NCI-H128 (cell line): ENCODE results near the gene SYTL2.

Experiments
- DNase-seq: peaks from one replicate; lab custom pipeline; 2025; ENCODE audit not compliant: unreplicated experiment; lab: John Stamatoyannopoulos, UW

The SYTL2 gene

DNA sequence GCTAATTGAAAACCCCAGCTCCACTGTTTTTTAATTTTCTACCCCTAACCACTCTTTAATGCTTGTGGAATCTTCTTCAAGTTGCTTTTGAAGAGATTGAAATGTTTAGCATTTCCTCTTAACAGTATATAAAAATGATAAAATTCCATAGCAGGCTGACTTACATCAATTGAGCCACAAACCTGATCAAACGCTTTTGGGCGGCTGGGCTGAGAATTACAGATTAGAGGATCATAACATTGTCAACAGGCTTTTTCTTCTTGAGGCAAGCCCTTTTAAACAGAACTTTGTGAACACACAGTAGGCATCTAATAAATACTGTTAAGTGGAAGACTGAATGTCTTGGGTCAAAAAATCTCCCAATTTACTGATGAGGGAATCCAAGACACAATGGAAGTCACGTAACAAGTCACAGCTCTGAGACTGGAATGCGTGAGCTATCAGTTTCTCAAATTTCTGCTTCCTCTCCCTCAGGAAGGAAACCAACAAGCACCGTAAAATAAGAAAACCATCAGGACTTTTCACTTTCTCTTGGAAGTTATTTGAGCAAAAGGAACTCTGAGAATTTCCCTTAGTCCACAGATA lies 75.0 kb downstream of the SYTL2 start:
- DNase-seq, result no peak

DNA sequence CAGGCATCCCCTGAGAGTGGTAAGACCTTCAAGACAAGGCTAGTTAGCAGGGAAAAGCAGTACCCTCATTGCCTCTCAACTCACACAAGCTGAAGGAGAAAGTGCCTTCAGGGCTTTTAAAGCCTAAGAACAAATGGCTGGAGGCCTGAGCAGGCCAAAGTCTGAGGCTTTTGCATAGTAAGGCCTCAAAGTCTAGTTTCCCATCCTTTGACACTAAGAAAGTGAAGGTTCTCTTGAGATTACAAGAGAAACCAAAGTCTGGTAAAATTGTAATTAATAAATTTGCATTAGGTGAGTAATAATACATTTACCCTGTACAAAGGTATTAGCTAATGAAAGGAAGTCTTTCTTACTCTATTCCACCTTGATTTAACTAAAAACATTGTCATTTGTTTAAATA lies 78.0 kb downstream of the SYTL2 start:
- no peak for DNase-seq

DNA sequence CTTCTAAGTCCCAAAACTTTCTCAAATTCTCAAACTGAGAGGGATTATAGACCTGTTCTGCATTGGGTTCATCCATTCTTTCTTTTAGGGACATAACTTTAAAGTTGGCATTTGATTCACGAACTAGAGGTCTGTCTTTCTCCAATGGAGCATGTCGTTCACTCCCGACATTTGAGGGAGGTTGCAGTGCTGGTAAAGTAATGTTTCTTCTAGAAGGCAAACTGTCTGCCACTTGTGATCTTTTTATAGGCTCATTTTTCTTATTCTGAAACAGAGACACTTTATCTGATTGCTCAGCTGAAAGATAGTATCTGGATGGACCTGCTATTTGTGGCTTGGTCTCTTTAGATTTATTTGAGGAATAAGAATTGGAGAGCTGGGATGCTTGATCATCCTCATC lies 84.6 kb downstream of the SYTL2 start:
- DNase-seq, result no peak

DNA sequence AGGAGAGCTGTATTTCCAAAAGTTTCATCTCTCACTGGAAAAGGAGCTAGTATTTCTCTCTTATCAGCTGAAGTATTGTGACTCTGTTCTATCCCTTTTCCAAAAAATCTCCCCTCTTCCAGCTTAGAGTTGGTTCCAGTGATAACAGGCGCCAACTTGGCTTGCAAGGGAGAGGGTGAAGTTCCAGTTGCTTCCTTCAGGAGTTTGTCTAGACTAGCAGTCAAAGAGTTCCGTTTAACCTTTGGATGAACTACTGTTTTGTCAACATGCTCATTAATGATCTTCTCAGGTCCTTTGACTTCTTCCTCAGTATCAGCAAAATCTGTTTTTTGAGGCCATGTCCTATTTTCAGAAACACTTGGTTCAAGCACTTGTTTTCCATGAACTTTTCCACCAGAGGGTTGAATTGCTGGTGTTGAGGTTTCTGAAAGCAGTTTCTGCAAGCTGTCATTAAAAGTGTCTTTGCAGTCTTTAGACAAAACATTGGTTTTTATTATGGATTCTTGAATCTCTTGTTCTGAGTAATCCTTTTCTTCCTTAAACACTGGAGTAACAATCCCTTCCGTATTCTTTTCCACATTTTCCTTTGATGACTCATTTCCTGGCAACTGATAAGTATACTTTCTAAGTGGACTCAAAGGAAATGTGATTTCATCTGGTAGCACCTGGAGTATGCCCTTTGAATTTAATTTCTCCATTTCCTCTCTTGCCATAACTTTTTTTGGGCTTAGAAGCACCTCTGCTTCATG lies 85.3 kb downstream of the SYTL2 start:
- DNase-seq, result no peak

DNA sequence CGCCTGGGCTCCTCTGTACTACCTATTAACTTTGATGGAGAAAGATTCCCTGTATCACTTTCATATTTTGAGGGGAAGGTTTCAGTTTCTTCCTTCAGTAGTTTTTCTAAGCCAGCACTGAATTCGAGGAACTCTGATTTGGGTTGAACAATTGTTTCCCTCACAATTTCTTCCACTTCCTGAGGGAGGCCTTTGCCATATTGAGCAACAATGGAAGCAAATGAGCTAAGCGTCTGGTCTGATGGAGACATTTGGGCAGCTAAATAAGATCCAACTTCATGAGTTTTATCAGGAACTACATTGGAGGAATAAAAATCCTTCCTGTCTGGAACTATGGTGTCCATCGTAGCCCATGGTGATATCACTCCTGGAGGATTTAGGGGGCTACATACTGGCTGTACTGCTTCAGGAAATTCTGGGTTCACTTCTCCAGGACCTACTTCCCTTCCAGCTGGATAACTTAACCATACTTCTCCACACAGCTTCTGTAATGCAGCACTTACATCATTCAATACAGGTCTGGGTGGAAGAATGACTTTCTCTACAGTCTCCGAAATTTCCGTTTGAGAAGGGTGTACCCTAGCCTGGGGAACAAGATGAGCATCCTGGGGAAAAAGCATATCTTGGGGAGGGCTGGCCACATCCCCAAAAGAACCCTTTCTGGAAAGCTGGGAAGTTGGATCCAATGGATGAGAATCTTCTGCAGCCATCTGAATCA lies 86.0 kb downstream of the SYTL2 start:
- DNase-seq, result no peak

DNA sequence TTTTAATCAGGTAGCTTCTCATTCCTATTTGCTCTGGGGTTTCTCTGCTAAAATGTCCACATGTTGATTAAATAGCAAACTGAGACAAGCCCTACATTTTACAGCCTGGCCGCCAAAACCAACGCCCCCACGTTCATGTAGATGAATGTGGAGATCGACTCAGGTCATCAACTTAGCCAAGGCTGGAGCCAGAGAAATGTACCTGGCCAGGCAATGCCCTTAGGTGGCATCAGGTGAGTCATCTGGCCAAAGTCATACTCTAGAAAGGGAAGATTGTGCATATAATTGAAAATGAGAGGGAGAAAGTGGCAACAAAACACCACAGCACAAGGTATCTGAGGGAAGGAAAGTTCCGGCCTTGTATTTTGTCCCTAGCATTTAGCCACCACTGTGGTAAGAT lies 87.9 kb downstream of the SYTL2 start:
- DNase-seq, result no peak

DNA sequence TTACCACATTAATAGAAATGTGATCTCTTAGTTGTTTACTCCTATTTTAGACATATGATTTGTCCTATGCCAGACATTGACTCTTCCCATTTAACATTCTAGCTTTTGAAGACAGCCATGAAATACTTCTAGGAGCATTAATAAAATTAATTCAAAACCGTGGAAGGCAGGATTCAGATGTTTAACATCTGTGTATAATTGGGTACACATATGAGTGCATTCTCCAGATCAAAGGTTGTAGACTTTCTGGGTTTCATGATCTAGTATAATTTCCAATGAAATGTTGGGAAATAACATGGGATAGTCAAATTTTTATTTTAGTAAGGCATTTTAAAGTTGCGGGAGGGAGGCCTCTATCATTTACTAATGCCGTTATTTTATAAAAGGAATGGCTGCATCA lies 89.8 kb downstream of the SYTL2 start:
- DNase-seq, result no peak

DNA sequence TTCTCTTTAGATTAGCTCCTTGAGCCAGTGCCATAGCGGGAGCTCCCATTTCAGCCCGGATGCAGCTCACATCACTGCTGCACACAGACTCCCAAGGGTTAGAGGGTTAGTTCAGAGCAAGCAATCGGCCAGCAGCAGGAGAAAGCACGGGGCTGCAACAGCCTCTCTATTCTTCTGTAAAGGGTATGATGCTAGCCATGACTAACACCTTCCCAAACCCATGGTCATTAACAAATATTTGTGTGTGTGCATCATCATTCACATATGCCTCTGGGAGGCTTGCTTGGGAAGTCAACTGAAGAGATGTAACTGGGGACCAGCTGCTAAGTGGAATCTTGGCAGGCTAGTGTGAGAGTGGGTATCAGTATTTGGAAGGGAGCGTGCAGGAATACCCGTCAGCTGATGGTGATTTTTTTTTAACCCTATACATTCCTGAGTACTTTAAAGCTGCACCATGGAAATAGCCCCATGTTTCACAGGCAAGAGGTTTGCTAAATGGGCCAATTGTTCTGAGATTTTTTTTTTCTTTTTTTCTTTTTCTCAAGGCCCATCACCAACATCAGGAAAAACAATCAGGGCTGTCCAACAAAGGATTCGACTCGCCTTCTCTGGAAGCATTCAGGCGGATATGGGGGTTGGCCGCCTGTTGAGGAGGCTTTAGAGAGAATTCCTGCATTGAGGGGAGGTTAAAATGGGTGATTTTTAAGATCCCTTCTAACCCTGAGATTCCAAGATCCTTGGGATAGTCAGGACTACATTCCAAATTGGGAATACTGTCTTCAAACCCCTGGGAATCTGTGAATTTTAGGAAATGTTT lies 91.7 kb downstream of the SYTL2 start:
- DNase-seq, result no peak

DNA sequence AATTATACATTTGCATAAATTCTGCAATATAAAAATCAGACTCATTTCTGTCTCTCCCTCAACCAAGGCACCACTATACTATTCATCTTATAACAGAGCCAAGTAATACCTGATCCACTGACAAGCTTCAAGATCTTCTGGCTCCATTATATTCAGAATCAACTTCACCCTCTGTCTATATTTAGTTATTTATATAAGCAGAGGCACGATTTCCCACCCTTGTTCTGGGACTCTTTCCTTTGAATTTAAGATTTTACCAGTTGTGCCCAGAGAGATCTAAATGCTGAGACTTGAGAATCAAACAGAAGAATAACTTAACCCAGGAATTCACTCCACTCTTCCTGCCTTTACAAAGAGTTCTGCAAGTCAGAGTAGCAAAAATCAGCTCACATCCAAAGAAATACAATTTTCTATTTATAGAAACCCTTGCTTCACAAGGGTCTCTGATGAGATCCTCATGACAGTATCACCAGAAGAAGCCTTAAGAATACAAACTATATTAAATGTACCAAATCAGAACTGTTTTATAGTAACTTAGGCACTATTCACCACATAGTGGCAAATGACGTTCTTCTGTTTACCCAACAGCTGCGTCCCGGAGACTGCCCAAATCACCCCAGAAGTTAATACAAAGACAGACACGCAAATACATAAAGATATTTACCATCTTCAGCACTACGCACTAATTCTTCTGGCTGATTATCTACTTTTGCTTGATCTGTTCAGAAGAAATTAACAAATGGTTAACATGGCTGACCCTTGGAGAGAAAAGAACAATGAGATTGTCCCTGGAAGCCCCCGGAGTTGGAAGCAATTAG lies 92.6 kb downstream of the SYTL2 start:
- no peak for DNase-seq

DNA sequence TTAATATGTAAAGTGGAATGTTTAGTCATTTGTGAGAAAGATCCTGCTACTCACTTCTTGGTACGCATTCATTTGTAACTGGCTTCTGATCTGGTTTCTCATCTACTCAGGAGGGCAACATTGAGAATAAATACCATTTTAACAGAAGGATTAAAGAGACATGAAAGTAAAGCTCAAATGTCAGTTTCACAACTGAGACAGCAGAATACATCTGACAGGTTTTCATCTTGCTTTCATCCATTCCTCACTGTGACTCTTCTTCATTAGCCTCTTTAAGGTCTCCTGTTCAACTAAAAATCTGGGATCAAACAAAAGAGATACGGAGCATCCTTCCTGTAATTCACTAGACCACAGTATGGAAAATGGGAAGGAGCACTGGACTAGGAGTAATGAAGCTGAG lies 93.5 kb downstream of the SYTL2 start:
- DNase-seq, result no peak

DNA sequence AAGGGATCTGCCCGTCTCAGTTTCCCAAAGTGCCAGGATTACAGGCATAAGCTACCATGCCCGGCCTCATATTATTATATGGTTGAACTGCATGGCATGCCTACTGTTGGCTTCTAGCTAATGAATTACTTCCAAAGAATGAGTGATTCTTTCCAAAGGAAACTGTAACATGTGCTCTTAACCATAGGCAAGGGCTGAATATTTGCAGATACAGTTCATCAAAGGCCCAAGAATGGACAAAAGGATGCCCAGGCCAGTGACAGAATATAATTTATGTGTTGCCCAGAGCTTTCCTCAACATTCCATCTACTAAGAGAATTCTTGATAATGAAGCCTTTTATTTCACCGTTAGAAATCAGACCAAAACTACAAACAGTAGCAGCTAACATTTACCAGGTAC lies 98.0 kb downstream of the SYTL2 start:
- no peak for DNase-seq

DNA sequence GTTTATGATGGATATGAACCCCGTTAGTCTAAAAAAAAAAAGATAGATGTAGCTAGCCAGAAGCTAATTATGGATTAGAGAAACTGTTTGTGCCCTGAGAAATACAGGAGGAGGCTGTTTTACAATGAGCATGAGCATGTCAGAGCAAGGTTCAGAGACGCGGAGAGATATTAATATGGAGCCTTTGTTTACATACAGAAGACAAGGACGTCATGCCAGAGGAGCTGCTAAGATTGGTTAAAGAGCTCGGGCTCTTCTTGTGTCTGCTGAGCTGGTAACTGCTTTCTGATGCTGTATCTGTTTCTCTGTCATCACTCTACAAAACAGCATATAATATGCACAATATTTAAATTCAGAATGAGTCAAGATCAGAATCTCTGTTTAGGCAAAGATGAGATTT lies 100.0 kb downstream of the SYTL2 start:
- DNase-seq, result no peak

DNA sequence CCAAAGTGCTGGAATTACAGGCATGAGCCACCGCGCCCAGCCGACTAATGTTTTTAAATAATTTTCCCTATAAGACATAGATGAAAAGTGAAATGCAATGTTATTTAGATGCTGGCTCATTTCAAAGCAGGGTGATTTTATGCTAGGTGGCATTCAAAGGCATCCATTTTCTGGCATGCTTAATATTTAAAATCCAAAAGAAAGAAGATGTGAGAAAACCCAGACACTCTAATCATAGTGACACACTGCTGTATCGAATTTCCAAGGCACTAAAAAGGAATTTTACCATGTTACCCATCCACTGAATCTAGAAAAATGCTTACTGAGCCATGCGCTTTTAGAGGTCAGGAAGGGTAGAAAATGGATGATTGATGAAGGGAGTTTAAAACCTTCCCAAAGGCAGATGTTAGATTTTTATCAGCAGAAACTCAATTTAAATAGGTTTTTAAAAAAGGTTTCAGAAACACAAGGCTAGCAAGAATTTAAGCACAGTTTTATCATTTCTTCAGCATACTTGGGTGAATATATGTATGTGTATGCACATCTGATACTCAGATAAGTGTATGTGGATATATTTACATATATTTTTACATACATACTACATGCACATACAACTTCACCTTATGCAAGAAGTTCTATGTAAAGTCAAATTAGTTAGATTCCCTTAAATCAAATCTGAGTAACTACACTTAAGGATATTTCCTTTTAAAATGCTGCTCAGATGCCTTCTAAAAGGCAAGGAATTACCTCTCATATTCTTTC lies 100.8 kb downstream of the SYTL2 start:
- DNase-seq, result no peak

DNA sequence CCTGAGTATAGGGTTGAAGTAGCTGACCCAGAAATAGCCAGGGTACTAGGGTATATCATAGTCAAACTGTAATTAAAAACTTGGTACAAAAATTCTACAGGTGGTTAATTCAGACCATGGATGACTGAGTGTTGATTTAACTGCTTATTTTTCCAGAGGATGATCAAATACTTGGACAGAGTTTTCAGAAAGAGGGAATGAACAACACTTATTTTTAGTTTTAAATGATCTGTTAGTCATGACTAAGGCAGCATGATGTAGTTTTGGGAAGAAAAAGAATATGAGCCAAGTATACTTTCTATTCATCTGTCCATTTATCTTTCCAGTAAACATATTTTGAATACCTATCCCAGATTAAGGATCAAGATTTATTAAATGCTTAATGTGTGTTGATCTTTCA lies 105.1 kb downstream of the SYTL2 start:
- no peak for DNase-seq

DNA sequence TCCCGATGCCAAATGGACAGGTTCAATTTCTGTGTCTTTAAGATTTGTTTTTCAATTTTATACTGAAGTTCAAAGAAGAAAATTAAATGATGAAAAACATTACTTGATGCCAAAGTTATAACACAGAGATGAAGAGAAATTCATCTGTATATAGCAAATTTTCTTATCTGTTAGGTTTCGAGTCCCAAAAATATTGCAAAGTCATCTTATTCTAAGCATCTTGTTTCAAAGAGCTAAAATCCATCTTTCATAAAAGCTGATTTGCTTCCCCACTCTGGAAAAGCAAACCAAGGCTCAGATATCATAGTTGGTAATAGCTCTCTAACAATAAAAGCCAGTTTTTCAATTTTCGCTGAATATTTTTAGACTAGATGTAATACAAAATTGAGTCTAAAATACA lies 106.0 kb downstream of the SYTL2 start:
- DNase-seq, result no peak

DNA sequence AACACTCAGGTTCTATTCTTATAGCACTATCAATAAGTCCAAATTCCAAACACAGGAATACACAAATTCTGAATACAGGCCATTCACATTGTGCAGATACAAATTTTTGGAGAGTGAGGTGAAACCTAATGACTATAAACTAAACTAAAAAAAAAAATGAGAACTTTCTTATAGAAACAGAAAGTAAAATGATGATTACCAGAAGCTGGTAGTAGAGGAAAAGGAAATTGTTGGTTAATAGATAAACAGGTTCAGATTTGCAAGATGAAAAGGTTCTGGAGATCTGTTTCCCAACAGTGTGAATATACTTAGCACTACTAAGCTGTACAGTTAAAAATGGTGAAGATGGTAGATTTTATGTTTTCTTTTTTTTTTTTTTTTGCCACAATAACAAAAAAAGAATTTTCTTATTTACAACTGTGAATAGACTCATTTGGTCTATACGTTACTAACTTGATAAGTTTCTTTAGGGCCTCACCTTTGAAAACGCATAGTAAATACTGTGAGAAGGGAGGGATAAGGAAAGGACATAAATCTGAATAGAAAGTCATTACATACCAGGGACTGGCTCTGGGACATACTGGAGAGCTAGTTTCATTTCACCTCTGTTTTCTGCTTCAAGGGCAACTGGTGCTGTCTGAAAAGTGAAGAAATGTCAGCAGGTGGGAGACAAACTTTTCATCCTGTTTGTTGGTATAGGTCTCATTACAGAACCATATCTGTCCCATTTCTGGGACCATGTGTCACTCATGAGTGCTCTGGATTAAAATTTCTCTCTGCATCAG lies 110.8 kb downstream of the SYTL2 start:
- no peak for DNase-seq

DNA sequence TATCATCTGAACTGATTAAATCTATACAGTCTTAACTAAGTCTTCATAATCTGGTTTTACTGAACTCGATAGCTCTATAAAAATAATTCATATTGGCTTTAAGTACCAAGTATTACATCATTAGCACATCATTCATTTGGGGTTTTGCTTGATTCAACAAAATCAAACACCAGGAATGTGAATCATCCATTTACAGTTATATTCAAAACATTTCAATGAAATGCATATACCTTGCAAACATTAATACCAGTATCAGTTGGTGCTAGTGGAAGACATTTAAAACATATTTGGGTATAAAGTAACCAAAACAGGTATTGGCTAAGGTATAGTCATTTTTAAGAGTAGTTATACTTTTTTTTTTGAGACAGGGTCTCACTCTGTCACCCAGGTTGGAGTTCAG lies 112.7 kb downstream of the SYTL2 start:
- DNase-seq, result no peak

DNA sequence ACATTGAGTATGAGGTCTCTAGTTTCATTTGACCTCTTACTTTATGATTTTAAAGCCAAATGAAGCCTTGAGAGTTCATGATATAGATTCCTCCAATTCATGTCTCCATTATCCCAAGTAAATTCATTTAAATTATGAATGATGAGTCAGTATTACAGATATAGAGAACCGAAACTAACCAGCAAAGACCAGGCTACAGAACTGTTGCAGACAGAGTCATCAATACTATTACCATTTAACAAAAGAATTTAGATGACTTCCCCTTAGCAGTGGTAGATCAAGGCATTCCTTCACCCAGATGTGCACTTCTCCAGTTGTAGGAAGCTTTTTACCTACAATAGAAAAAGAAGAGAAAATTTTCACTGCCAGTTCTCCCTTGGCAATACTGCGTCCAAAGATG lies 113.2 kb downstream of the SYTL2 start:
- no peak for DNase-seq

DNA sequence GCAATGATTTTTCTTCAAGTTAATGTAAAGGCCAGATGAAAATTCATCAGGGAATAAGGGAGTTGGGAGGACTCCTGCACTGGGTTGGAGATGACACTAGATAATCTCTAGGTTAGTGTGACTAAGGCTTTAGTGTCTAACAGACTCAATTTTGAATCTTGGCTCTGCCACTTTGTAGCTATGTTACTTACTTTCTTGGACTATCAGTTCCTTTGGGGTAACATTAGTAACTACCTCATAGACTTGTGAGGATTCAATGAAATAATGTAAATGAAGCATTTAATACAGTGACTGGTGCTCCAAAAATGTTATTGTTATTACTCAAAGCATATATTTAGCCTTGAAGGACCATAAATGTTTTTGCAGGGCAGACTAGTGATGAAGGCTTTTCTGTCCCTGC lies 115.4 kb downstream of the SYTL2 start:
- no peak for DNase-seq
